ENCODE measurements around the gene OR2AT4.

DNA sequence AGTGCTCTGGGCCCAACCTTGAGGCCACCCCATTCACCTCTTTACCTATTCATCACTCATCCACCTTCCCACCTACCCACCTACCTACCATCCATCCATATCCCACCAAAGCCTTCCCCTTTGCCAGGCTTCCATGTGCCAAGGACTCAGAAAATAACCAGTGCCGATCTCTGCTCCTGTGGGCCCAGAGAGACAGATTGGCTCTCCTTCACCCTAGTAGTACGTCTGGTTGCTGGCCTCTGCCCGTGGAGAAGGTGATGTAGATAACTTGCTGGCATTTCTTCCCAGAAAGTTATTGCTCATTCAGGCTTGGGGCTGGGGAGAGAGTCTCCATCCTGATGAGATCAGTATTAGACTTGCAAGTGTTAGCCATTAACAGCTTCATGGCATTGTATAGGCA, 62.8 kb downstream of the OR2AT4 start:
- TF ChIP-seq, protein P1, sequence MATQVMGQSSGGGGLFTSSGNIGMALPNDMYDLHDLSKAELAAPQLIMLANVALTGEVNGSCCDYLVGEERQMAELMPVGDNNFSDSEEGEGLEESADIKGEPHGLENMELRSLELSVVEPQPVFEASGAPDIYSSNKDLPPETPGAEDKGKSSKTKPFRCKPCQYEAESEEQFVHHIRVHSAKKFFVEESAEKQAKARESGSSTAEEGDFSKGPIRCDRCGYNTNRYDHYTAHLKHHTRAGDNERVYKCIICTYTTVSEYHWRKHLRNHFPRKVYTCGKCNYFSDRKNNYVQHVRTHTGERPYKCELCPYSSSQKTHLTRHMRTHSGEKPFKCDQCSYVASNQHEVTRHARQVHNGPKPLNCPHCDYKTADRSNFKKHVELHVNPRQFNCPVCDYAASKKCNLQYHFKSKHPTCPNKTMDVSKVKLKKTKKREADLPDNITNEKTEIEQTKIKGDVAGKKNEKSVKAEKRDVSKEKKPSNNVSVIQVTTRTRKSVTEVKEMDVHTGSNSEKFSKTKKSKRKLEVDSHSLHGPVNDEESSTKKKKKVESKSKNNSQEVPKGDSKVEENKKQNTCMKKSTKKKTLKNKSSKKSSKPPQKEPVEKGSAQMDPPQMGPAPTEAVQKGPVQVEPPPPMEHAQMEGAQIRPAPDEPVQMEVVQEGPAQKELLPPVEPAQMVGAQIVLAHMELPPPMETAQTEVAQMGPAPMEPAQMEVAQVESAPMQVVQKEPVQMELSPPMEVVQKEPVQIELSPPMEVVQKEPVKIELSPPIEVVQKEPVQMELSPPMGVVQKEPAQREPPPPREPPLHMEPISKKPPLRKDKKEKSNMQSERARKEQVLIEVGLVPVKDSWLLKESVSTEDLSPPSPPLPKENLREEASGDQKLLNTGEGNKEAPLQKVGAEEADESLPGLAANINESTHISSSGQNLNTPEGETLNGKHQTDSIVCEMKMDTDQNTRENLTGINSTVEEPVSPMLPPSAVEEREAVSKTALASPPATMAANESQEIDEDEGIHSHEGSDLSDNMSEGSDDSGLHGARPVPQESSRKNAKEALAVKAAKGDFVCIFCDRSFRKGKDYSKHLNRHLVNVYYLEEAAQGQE (IDR thresholded peaks at IDR 0.05; ENCODE audit: insufficient read depth in 1 of 2, low read depth in 2 of 2, low read length in 2 of 2), result no peak
- TF ChIP-seq TAF1 (IDR thresholded peaks at IDR 0.05; ENCODE audit: borderline replicate concordance, insufficient read depth, low read length), result no peak
- no peak for TF ChIP-seq SIN3A (IDR thresholded peaks at IDR 0.05; ENCODE audit: borderline replicate concordance, insufficient read depth, low read length)
- TF ChIP-seq POLR2AphosphoS5 (IDR thresholded peaks at IDR 0.05; ENCODE audit: low read depth, low read length), result no peak
